Subcutaneous abdominal adipose tissue (tissue), 5 donors: Measurements from ENCODE around the gene CPEB4.

Experiments
- H3K27ac ChIP-seq: one replicate; pipeline ENCODE4 v1.7.0; 2013; ENCODE audit warnings: low read depth, mild to moderate bottlenecking, inconsistent platforms, low read length, moderate library complexity
- H3K27me3 ChIP-seq, 5 donors: one replicate each; pipeline ENCODE4 v1.7.0; 2013; ENCODE audit warnings: low read length in 5 of 5, inconsistent platforms in 1 of 5; ENCODE audit not compliant: control insufficient read depth in 5 of 5, insufficient read depth in 4 of 5
- H3K36me3 ChIP-seq, 5 donors: one replicate each; pipeline ENCODE4 v1.7.0; 2013; ENCODE audit warnings: low read length in 5 of 5; ENCODE audit not compliant: control insufficient read depth in 5 of 5, insufficient read depth in 5 of 5
- H3K4me1 ChIP-seq, 5 donors: one replicate each; pipeline ENCODE4 v1.7.0; 2013; ENCODE audit warnings: low read length in 5 of 5, mild to moderate bottlenecking in 3 of 5, moderate library complexity in 1 of 5; ENCODE audit not compliant: control insufficient read depth in 5 of 5, insufficient read depth in 5 of 5
- H3K4me3 ChIP-seq, 5 donors: one replicate each; pipeline ENCODE4 v1.7.0; 2013; ENCODE audit warnings: low read length in 5 of 5, low read depth in 1 of 5
- H3K9ac ChIP-seq, 5 donors: one replicate each; pipeline ENCODE4 v1.7.0; 2013; ENCODE audit warnings: low read length in 5 of 5, mild to moderate bottlenecking in 4 of 5, moderate library complexity in 3 of 5
- H3K9me3 ChIP-seq, 5 donors: one replicate each; pipeline ENCODE4 v1.7.0; 2013; ENCODE audit warnings: low read length in 5 of 5; ENCODE audit not compliant: control insufficient read depth in 5 of 5
- donor health status: healthy.
- donor health status: healthy.
- donor health status: healthy.
- donor health status: healthy.
- donor health status: healthy.

The CPEB4 gene

GRCh38 chr5:173884402-173885053, 3.6 kb upstream of the CPEB4 start:
- Histone ChIP-seq H3K9me3 (no peaks in the 10 kb centered on the region), H3K27me3 (no peaks in the 10 kb centered on the region), H3K9ac (no peak overlapping the region), H3K4me1 (peaks cover 0 to 23% (median 19%) of the 10 kb centered on the region in 5 donors), H3K27ac (no peak overlapping the region), H3K4me3 (no peak overlapping the region), H3K36me3 (no peaks in the 10 kb centered on the region)

- Histone ChIP-seq H3K9ac (no peak overlapping the region), H3K27ac (no peak overlapping the region), H3K36me3 (no peaks in the 10 kb centered on the region), H3K27me3 (no peaks in the 10 kb centered on the region), H3K9me3 (no peaks in the 10 kb centered on the region), H3K4me1 (peaks cover 0 to 27% (median 24%) of the 10 kb centered on the region in 5 donors), H3K4me3 (no peak overlapping the region)
Observed at GRCh38 chr5:173885054-173885443, 3.1 kb upstream of the CPEB4 start.

GRCh38 chr5:173885475-173886010, 2.6 kb upstream of the CPEB4 start:
- Histone ChIP-seq H3K4me1 (peaks cover 0 to 32% (median 29%) of the 10 kb centered on the region in 5 donors), H3K9me3 (no peaks in the 10 kb centered on the region), H3K36me3 (no peaks in the 10 kb centered on the region), H3K9ac (no peak overlapping the region), H3K27ac (peak overlapping the region; percentile 33), H3K27me3 (no peaks in the 10 kb centered on the region), H3K4me3 (no peak overlapping the region)

GRCh38 chr5:173886150-173886549, 2.0 kb upstream of the CPEB4 start:
- Histone ChIP-seq H3K4me3 (no peak overlapping the region), H3K9ac (no peak overlapping the region), H3K4me1 (peaks cover 0 to 38% (median 33%) of the 10 kb centered on the region in 5 donors), H3K9me3 (no peaks in the 10 kb centered on the region), H3K36me3 (no peaks in the 10 kb centered on the region), H3K27me3 (no peaks in the 10 kb centered on the region), H3K27ac (peak overlapping the region; percentile 33)

- H3K27me3 ChIP-seq, result no peaks in the 10 kb centered on the region
- H3K36me3 ChIP-seq, result no peaks in the 10 kb centered on the region
- H3K9me3 ChIP-seq, result no peaks in the 10 kb centered on the region
- H3K27ac ChIP-seq, result peak overlapping the region; percentile 91
- peak overlapping the region; percentile 32 to 97 (median 95) for H3K9ac ChIP-seq
- peaks cover 0 to 60% (median 52%) of the 10 kb centered on the region in 5 donors for H3K4me1 ChIP-seq
- H3K4me3 ChIP-seq, result peak overlapping the region; percentile 80 to 87 (median 80)
Observed at GRCh38 chr5:173888473-173889131, 453 bp downstream of the CPEB4 start.

- Histone ChIP-seq H3K4me3 (peak overlapping the region; percentile 80 to 87 (median 80)), H3K9me3 (no peaks in the 10 kb centered on the region), H3K4me1 (peaks cover 0 to 68% (median 55%) of the 10 kb centered on the region in 5 donors), H3K27me3 (no peaks in the 10 kb centered on the region), H3K27ac (peak overlapping the region; percentile 74), H3K36me3 (no peaks in the 10 kb centered on the region), H3K9ac (peak overlapping the region in 4 of 5 donors; percentile 6 to 97 (median 68))
Observed at GRCh38 chr5:173890195-173890991, 2.2 kb downstream of the CPEB4 start.

GRCh38 chr5:173891308-173892116, 3.4 kb downstream of the CPEB4 start:
- Histone ChIP-seq H3K36me3 (no peaks in the 10 kb centered on the region), H3K9ac (peak overlapping the region in 4 of 5 donors; percentile 6 to 97 (median 44)), H3K4me1 (peaks cover 0 to 72% (median 61%) of the 10 kb centered on the region in 5 donors), H3K4me3 (peak overlapping the region; percentile 68 to 84 (median 80)), H3K27ac (peak overlapping the region; percentile 74), H3K27me3 (no peaks in the 10 kb centered on the region), H3K9me3 (no peaks in the 10 kb centered on the region)

GRCh38 chr5:173893192-173893561, 5.0 kb downstream of the CPEB4 start:
- Histone ChIP-seq H3K27me3 (no peaks in the 10 kb centered on the region), H3K27ac (peak overlapping the region; percentile 38), H3K36me3 (no peaks in the 10 kb centered on the region), H3K4me3 (peak overlapping the region in 4 of 5 donors; percentile 68 to 84 (median 80)), H3K9ac (peak overlapping the region in 1 of 5 donors; percentile 60), H3K4me1 (peaks cover 0 to 70% (median 53%) of the 10 kb centered on the region in 5 donors), H3K9me3 (no peaks in the 10 kb centered on the region)

GRCh38 chr5:173895401-173896165, 7.4 kb downstream of the CPEB4 start:
- H3K9ac ChIP-seq, result peak overlapping the region in 3 of 5 donors; percentile 13 to 21 (median 20)

More at GRCh38 chr5:173895401-173896165, 7.4 kb downstream of the CPEB4 start:
- Histone ChIP-seq H3K27me3 (no peaks in the 10 kb centered on the region), H3K4me3 (no peak overlapping the region), H3K27ac (no peak overlapping the region), H3K4me1 (peaks cover 0 to 54% (median 42%) of the 10 kb centered on the region in 5 donors), H3K36me3 (peaks cover 0 to 3% (median 0%) of the 10 kb centered on the region in 5 donors), H3K9me3 (no peaks in the 10 kb centered on the region)
